ENCODE results near the gene ISL2. TPM values are rescaled to one million over a fixed set of nuclear protein-coding genes. Genes with fewer than 3 reads are reported as not detected.

Gene ISL2
- total and polyA plus RNA-seq, 9 of the 15 experiments (the other 6 are each of a cell fraction or from before 2014, with no cell fraction given), result 0.15 to 23.7 (median 4.0) TPM

DNA sequence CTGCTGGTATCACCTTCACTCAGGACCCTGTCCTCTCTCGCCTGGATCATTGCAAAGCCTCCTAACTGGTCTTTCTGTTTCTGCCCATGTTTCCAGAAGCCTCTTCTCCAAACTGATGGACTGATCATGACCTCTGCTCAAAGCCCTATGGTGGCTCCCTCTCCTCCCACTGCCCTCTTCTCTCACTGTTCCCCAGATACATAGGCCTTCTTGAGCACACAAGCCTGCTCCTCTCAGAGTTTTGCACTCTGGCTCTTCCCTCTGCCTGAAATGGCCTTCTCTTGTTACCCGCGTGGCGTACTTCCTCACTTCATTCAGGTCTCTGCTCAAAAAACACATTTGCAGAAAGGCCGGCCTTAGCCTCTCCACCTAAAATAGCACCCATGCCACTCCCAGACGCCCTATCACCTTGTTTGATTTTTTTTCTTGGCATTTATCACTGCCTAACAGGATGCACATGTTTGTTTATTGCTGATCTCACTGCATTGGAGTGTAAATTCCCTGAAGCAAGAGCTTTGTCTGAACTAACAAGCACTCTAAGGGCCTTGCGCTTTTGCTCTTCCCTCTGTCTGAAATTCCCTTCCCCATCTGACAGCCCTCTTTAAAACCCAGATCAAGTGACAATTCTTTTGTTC, 23.9 kb upstream of the ISL2 start:
- no peaks in the 10 kb centered on the region for H3K27me3 ChIP-seq (ENCODE audit: control insufficient read depth in 2 of 2, insufficient read depth in 2 of 2, low read length in 2 of 2)
- H3K4me1 ChIP-seq (replicated peaks in 1 of 2; ENCODE audit: control insufficient read depth in 2 of 2, insufficient read depth in 2 of 2, low read length in 2 of 2), result peaks cover 28 to 29% of the 10 kb centered on the region in 2 experiments
- no peaks in the 10 kb centered on the region for H3K9me1 ChIP-seq (ENCODE audit: control insufficient read depth, insufficient read depth, low read length)
- FAIRE-seq (peak; percentile 65), DNase-seq (ENCODE audit: extremely low read depth in 1 of 4, low spot score in 3 of 4) (peak in 1 of 4 experiments; percentile 47), ATAC-seq (no peak)
- POLR2A ChIA-PET, result interaction anchor here (0.5 to 2.1 kb wide), 6 partner anchors 17 to 106 kb away, joined by 3 to 16 read pairs (median 4); partner anchors contain the start of gene ISL2
- CTCF ChIA-PET (ENCODE audit: low intra/inter-chr PET ratio), result no interaction called here
- WGBS (ENCODE audit: insufficient coverage, low coverage, missing lambda C conversion rate), result 44% methylated on average over 7 of the region's 7 CpGs
- in situ Hi-C loops (cut with MboI), result no loop called here
- H3K9me3 ChIP-seq (replicated peaks; ENCODE audit: control insufficient read depth, insufficient read depth, low read depth, low read length), result no peaks in the 10 kb centered on the region
- BruUV-seq (replicated peaks), result TSS peak; percentile 83
- peak overlapping the region; percentile 3 to 46; a peak in 3 of 4 replicates for H3K9ac ChIP-seq (ENCODE audit: insufficient read depth in 1 of 2, low read depth in 2 of 2, low read length in 2 of 2)
- peak overlapping the region; percentile 98 for H2AFZ ChIP-seq (ENCODE audit: low read depth, low read length)
- no peak overlapping the region for H3K4me3 ChIP-seq
- H3K36me3 ChIP-seq (ENCODE audit: control insufficient read depth, insufficient read depth, low read length), result peaks cover 13% of the 10 kb centered on the region; the same call in 2 of the 3 replicates
- peak overlapping the region; percentile 32 for H3K4me2 ChIP-seq (ENCODE audit: insufficient read depth, low read length)
- peaks cover 39% of the 10 kb centered on the region for H3K79me2 ChIP-seq (ENCODE audit: control insufficient read depth, insufficient read depth, low read length)
- intact Hi-C loops (cut with micrococcal nuclease), result no loop called here
- peak overlapping the region; percentile 68 for H3K27ac ChIP-seq (ENCODE audit: extremely low read depth, low read depth, low read length)
- H4K20me1 ChIP-seq (replicated peaks; ENCODE audit: control insufficient read depth, insufficient read depth, low read length), result no peaks in the 10 kb centered on the region; the same call in 1 of the 2 replicates
- TF ChIP-seq, protein P1, sequence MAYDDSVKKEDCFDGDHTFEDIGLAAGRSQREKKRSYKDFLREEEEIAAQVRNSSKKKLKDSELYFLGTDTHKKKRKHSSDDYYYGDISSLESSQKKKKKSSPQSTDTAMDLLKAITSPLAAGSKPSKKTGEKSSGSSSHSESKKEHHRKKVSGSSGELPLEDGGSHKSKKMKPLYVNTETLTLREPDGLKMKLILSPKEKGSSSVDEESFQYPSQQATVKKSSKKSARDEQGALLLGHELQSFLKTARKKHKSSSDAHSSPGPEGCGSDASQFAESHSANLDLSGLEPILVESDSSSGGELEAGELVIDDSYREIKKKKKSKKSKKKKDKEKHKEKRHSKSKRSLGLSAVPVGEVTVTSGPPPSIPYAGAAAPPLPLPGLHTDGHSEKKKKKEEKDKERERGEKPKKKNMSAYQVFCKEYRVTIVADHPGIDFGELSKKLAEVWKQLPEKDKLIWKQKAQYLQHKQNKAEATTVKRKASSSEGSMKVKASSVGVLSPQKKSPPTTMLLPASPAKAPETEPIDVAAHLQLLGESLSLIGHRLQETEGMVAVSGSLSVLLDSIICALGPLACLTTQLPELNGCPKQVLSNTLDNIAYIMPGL (CRISPR knock-in tag; IDR thresholded peaks at IDR 0.05), result no peak
- TF ChIP-seq TCF3 (CRISPR knock-in tag; IDR thresholded peaks at IDR 0.05) (peak; percentile 47), HDAC1 (IDR thresholded peaks at IDR 0.05) (0 out of 4 replicates have a peak, but pooled peaks of 1 of the 2 experiments have one; percentile 14), CBFA2T2 (conservative IDR thresholded peaks at IDR 0.05) (0 out of 2 replicates have a peak, but pooled peaks have one; percentile 13), TEAD4 (IDR thresholded peaks at IDR 0.05; ENCODE audit: low read length) (0 out of 2 replicates have a peak, but pooled peaks have one; percentile 20), TEAD4 (CRISPR knock-in tag; IDR thresholded peaks at IDR 0.05; ENCODE audit: borderline replicate concordance) (no peak), CBX3 (IDR thresholded peaks at IDR 0.05; ENCODE audit: borderline replicate concordance in 1 of 2, low read length in 2 of 2) (0 out of 3 replicates have a peak, but pooled peaks of 1 of the 2 experiments have one; percentile 6), GATAD2A (IDR thresholded peaks at IDR 0.05) (0 out of 2 replicates have a peak, but pooled peaks have one; percentile 46), SMARCE1 (IDR thresholded peaks at IDR 0.05) (peak; percentile 13; the same call in 1 of the 2 replicates), ZNF282 (CRISPR knock-in tag; IDR thresholded peaks at IDR 0.05) (no peak), NFIC (IDR thresholded peaks at IDR 0.05) (0 out of 2 replicates have a peak, but pooled peaks have one; percentile 5), FOXA1 (IDR thresholded peaks at IDR 0.05; ENCODE audit: borderline replicate concordance) (no peak), FOXA3 (CRISPR knock-in tag; conservative IDR thresholded peaks at IDR 0.05 in 1 of 2, IDR thresholded peaks at IDR 0.05 in 1 of 2) (0 out of 4 replicates have a peak, but pooled peaks of 1 of the 2 experiments have one; percentile 21), ZNF764 (CRISPR knock-in tag; IDR thresholded peaks at IDR 0.05; ENCODE audit: low read depth) (no peak)
- TF ChIP-seq, protein P2, sequence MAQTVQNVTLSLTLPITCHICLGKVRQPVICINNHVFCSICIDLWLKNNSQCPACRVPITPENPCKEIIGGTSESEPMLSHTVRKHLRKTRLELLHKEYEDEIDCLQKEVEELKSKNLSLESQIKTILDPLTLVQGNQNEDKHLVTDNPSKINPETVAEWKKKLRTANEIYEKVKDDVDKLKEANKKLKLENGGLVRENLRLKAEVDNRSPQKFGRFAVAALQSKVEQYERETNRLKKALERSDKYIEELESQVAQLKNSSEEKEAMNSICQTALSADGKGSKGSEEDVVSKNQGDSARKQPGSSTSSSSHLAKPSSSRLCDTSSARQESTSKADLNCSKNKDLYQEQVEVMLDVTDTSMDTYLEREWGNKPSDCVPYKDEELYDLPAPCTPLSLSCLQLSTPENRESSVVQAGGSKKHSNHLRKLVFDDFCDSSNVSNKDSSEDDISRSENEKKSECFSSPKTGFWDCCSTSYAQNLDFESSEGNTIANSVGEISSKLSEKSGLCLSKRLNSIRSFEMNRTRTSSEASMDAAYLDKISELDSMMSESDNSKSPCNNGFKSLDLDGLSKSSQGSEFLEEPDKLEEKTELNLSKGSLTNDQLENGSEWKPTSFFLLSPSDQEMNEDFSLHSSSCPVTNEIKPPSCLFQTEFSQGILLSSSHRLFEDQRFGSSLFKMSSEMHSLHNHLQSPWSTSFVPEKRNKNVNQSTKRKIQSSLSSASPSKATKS (CRISPR knock-in tag; IDR thresholded peaks at IDR 0.05), result no peak
- TF ChIP-seq, protein P3, sequence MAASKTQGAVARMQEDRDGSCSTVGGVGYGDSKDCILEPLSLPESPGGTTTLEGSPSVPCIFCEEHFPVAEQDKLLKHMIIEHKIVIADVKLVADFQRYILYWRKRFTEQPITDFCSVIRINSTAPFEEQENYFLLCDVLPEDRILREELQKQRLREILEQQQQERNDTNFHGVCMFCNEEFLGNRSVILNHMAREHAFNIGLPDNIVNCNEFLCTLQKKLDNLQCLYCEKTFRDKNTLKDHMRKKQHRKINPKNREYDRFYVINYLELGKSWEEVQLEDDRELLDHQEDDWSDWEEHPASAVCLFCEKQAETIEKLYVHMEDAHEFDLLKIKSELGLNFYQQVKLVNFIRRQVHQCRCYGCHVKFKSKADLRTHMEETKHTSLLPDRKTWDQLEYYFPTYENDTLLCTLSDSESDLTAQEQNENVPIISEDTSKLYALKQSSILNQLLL (CRISPR knock-in tag; IDR thresholded peaks at IDR 0.05; ENCODE audit: borderline replicate concordance), result no peak
- TF ChIP-seq, protein P4, sequence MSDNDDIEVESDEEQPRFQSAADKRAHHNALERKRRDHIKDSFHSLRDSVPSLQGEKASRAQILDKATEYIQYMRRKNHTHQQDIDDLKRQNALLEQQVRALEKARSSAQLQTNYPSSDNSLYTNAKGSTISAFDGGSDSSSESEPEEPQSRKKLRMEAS (CRISPR knock-in tag; IDR thresholded peaks at IDR 0.05), result peak; percentile 6; the same call in 1 of the 2 replicates
